ENCODE results near the gene ATP5PD.
"Not testable (repeated sequence)": the region's sequence is repeated elsewhere in the genome, so short reads cannot be mapped to it uniquely, and the experiment has no call there.

The ATP5PD gene

DNA sequence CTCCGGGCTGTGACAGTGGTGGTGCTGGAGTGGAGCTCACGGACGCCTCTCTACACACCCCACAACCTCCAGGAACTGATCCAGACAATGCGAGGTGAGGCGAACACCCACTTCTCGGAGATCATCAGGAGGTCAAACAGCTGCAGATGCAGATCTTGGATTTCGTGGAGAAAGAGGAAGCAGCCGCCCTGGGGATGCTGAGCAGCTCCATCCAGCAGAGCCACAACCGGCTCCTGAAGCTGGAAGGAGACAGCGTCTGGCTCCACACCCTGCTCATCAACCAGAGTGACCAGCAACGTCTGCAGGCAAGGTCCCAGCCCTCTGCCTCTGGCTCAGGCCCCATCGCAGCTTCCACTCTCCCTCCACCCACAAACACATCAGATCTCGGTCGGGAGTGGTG lies 27.8 kb upstream of the ATP5PD start:
- no peaks in the 10 kb centered on the region for H3F3A ChIP-seq (ENCODE audit: control insufficient read depth, insufficient read depth)
- H3K4me1 ChIP-seq (ENCODE audit: control insufficient read depth, low read length) = peaks cover 10% of the 10 kb centered on the region
- no peaks in the 10 kb centered on the region for H3K79me2 ChIP-seq (ENCODE audit: control insufficient read depth, low read length)
- no peaks in the 10 kb centered on the region for H4K20me1 ChIP-seq (ENCODE audit: control insufficient read depth, insufficient read depth, low read depth, low read length)
- H3K9me3 ChIP-seq (ENCODE audit: control insufficient read depth, insufficient read depth, low read length) = no peaks in the 10 kb centered on the region
- no peaks in the 10 kb centered on the region for H3K36me3 ChIP-seq (ENCODE audit: control insufficient read depth, low read length)
- H3K9me2 ChIP-seq (replicated peaks; ENCODE audit: control insufficient read depth, low read length) = no peaks in the 10 kb centered on the region
- no peak overlapping the region for H3K27ac ChIP-seq (ENCODE audit: low read depth, low read length)
- H3K27me3 ChIP-seq (ENCODE audit: control insufficient read depth, low read length) = peaks cover 26% of the 10 kb centered on the region
- no peak for TF ChIP-seq EZH2phosphoT487 (IDR thresholded peaks at IDR 0.05; ENCODE audit: borderline replicate concordance, low read length)
- no peak for TF ChIP-seq CTCF (IDR thresholded peaks at IDR 0.05; ENCODE audit: low read depth, low read length, poor library complexity, severe bottlenecking)
- no peak overlapping the region for H3K4me3 ChIP-seq (ENCODE audit: low read length)
- no peak overlapping the region for H3K4me2 ChIP-seq (ENCODE audit: low read length)

GRCh38 chr17:75073618-75074047 lies 26.9 kb upstream of the ATP5PD start:
- Histone ChIP-seq H3K4me3 (ENCODE audit: low read length) (no peak overlapping the region), H3K27ac (ENCODE audit: low read depth, low read length) (no peak overlapping the region), H4K20me1 (ENCODE audit: control insufficient read depth, insufficient read depth, low read depth, low read length) (no peaks in the 10 kb centered on the region), H3K4me2 (ENCODE audit: low read length) (no peak overlapping the region), H3K36me3 (ENCODE audit: control insufficient read depth, low read length) (no peaks in the 10 kb centered on the region), H3K4me1 (ENCODE audit: control insufficient read depth, low read length) (peaks cover 10% of the 10 kb centered on the region), H3K9me2 (replicated peaks; ENCODE audit: control insufficient read depth, low read length) (no peaks in the 10 kb centered on the region), H3F3A (ENCODE audit: control insufficient read depth, insufficient read depth) (no peaks in the 10 kb centered on the region), H3K79me2 (ENCODE audit: control insufficient read depth, low read length) (no peaks in the 10 kb centered on the region), H3K9me3 (ENCODE audit: control insufficient read depth, insufficient read depth, low read length) (no peaks in the 10 kb centered on the region), H3K27me3 (ENCODE audit: control insufficient read depth, low read length) (peaks cover 19% of the 10 kb centered on the region)
- TF ChIP-seq EZH2phosphoT487 (IDR thresholded peaks at IDR 0.05; ENCODE audit: borderline replicate concordance, low read length) = no peak
- no peak for TF ChIP-seq CTCF (IDR thresholded peaks at IDR 0.05; ENCODE audit: low read depth, low read length, poor library complexity, severe bottlenecking)

GRCh38 chr17:75072909-75073308 lies 26.1 kb upstream of the ATP5PD start:
- not testable (repeated sequence) for H3K9me3 ChIP-seq (ENCODE audit: control insufficient read depth, insufficient read depth, low read length); H3K9me2 ChIP-seq (replicated peaks; ENCODE audit: control insufficient read depth, low read length); H3K36me3 ChIP-seq (ENCODE audit: control insufficient read depth, low read length); H3K4me1 ChIP-seq (ENCODE audit: control insufficient read depth, low read length); H3K79me2 ChIP-seq (ENCODE audit: control insufficient read depth, low read length); H3K4me2 ChIP-seq (ENCODE audit: low read length); H3K4me3 ChIP-seq (ENCODE audit: low read length); H4K20me1 ChIP-seq (ENCODE audit: control insufficient read depth, insufficient read depth, low read depth, low read length); H3F3A ChIP-seq (ENCODE audit: control insufficient read depth, insufficient read depth); H3K27ac ChIP-seq (ENCODE audit: low read depth, low read length)
- peaks cover 12% of the 10 kb centered on the region for H3K27me3 ChIP-seq (ENCODE audit: control insufficient read depth, low read length)

GRCh38 chr17:75071478-75072271 lies 24.9 kb upstream of the ATP5PD start:
- H3K4me3 ChIP-seq (ENCODE audit: low read length); H3K27me3 ChIP-seq (ENCODE audit: control insufficient read depth, low read length); H3K9me3 ChIP-seq (ENCODE audit: control insufficient read depth, insufficient read depth, low read length); H3K4me2 ChIP-seq (ENCODE audit: low read length); H3K27ac ChIP-seq (ENCODE audit: low read depth, low read length); H3K4me1 ChIP-seq (ENCODE audit: control insufficient read depth, low read length); H4K20me1 ChIP-seq (ENCODE audit: control insufficient read depth, insufficient read depth, low read depth, low read length); H3K36me3 ChIP-seq (ENCODE audit: control insufficient read depth, low read length); H3K9me2 ChIP-seq (replicated peaks; ENCODE audit: control insufficient read depth, low read length); H3F3A ChIP-seq (ENCODE audit: control insufficient read depth, insufficient read depth); H3K79me2 ChIP-seq (ENCODE audit: control insufficient read depth, low read length): not testable (repeated sequence)

All from DOHH2 (cell line).